NCI-H1417 (cell line): ENCODE data around the gene GRK5.

ENCODE experiments used
- DNase-seq, 3 experiments: peaks; one replicate each; lab custom pipeline; 2025; lab: John Stamatoyannopoulos, UW

Gene GRK5

GRCh38 chr10:119319161-119319919, 112.0 kb downstream of the GRK5 start:
- no peak for DNase-seq

DNA sequence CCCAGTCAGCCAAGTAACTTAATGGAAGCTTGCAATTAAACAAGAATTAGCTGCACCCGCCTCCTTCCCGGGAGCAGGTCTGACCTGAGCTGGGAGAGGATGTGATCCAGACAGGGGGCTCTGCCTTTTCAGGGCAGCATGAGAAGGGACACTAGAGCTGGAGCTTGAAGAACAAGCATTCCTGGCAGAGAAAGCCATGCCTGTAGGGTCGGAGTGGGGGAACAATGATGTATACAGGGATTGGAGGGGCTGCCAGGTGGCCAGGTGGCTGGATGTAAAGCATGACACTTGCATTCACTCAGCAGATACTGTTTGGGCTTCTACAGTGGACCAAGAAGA, 112.5 kb downstream of the GRK5 start:
- DNase-seq = no peak

GRCh38 chr10:119320981-119321380, 113.6 kb downstream of the GRK5 start:
- no peak for DNase-seq

DNA sequence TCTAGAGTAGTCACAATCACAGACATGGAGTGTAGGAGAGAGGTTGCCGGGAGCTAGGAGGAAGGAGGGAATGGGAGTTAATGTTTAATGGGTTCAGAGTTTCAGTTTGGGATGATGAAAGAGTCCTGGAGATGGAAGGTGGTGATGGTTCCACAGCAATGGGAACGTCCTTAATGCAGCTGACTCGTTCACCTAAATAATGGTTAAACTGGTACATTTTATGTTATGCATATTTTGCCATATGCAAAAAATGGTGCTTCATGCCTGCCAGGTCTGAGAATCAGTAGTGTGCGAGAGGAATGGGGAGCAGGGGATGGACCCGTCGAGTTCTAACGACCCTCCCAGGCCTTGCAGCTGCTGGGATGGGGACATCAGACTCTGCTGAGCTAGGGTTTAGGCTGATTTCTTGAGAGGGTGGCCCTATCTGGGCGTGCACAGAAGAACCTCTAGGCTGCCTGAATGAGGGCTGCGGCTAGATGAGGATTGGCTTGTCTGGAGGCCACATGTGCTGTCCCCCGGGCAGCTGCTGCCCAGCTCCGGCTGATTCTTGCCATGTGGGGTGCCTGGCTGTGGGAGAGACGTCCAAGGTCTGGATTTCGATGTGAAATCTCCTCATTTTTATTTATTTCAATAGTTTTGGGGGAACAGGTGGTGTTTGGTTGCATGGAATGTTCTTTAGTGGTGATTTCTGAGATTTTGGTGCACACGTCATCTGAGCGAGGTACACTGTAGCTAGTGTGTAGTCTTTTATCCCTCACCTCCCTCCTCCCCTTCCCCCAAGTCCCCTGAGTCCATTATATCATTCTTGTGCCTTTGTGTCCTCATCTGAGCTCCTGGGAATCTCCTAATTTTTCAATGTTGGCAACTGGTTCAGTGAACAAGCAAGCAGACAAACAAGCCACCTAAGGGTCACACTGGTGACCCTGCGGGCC, 116.0 kb downstream of the GRK5 start:
- DNase-seq = no peak

DNA sequence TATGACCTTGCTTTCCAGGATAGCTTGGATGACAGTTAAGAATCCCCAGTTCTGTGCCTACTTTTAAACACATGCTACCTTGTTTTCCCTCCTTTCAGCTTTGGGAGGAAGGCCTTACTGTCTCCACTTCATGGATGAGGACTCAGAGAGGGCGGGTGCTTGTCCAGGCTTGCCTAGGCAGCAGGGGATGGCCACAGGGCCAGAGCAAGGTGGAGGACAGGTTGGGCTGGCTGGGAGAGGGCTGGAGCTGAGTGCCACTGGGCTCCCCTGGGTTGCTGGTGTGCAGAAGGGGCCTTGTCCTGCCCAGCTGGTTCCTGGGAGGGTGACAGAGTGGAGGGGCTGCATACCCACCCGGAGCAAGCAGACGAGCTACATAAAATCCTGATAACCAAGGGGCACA, 117.8 kb downstream of the GRK5 start:
- peak in 1 of 3 experiments; percentile 1 for DNase-seq

DNA sequence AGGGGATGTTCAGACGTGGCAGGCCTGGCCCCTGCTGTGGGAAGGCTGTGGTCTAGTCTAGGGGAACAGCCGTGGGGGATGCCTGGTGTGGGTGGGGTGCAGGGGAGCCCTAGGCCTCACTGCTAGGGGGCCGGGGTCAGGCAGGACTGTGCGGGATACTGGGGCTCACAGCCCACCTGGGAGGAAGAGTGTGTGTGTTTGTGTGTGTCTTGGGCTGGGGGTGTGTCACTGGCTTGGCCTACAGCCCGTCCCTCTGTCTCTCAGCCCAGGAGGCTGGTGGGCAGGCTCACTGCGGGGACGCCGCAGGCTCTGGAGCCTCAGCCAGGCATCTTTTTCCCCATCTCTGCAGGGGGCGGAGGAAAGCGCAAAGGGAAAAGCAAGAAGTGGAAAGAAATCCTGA, 118.8 kb downstream of the GRK5 start:
- no peak for DNase-seq

DNA sequence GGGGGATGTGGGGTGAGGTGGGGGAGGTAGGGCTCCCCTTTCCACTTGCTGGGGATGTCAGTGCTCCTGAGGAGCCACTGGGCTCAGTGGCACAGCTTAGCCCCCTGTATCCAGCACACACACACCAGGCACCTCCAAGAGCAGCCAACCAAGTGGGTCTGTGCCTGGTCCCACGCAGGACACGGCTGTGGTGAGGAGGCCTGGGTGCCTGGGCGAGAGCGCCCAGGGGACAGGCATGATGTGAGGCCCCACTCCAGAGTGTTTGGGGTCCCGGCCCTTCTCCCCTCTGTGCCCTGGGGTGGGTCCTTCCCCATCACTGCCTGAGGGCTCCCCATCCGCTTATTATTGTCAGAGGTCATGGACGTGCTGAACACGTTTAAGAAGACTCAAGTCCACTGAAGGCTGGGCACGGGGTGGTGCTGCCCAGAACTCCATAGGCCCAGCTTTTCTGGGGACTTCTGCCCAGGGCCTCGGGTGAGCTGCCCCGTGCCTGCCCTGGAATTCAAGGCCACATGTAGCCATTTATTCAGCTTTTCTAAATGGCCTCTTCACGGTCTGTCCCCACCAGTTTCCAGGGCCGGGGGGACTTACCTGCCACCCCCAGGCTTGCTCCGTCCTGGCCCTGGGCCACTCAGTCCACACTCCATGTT, 119.8 kb downstream of the GRK5 start:
- no peak for DNase-seq

DNA sequence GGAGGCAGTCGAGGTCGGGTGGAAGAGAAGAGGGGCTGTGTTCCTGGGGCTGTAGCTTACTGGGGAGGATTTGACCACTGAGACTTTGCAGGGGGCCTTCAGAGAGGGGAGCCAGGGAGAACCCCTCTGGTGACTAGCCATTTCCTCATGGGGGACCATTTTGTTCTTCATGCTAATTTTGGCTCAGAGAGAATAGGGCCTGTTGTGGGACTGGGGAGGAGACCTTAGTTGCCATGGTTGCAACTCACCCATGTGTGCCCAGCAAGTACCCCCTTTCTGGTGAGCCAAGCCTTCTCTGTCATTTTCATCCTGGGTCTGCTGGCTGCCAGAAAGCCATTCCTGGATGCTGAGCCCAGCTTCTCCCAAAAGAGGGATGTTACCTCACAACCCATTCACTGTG, 120.9 kb downstream of the GRK5 start:
- DNase-seq = no peak

DNA sequence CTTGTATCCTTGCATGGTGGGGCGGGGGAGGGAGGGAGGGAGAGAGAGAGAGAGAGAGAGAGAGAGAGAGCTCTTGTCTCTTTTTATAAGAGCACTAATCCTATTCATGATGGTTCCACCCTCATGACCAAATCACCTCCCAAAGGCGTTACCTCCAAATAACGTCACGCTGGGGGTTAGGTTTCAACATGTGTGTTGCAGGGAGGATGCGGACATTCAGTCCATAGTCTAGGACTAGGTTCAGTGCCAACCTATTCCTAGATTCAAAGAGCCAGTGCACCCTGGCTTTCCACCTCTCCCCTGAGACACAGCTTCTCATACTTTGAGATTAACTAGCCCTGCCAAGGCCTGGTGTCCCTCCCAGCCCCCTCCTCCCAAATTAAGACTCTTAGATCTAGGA, 123.0 kb downstream of the GRK5 start:
- DNase-seq = no peak

- no peak for DNase-seq
Observed at GRCh38 chr10:119331061-119331460, 123.7 kb downstream of the GRK5 start.

DNA sequence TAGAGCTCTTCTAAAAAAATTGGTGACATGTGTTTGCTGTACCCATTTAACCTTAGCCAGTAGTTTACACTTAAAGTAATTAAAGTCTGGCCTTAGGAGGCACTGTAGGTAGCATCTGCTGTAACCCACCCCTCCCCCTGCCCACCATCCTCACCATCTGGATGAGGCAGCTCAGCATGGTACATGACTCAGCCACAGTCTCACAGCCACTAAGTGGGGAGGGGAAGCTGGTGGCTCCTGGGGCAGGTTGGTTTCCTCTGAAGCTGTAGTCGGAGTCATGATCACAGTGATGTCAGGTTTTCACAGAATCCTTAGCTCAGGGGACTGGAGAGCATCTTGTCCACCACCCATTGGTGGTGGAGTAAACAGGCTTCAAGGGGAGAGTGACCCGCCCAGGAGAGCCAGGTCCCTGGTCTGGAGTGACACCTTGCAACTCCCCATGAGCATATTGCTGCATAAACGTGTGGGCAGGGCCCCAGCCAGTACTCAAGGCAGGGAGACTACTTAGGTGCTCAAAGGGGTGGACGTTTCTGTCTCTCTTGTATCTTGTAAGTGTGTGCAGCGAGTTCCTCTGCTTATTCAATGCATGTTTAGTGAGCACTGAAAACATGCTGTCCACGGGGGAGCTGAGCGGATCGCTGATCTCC, 125.9 kb downstream of the GRK5 start:
- no peak for DNase-seq

GRCh38 chr10:119335671-119336353, 128.4 kb downstream of the GRK5 start:
- no peak for DNase-seq

- no peak for DNase-seq
Observed at GRCh38 chr10:119336599-119336998, 129.2 kb downstream of the GRK5 start.

DNA sequence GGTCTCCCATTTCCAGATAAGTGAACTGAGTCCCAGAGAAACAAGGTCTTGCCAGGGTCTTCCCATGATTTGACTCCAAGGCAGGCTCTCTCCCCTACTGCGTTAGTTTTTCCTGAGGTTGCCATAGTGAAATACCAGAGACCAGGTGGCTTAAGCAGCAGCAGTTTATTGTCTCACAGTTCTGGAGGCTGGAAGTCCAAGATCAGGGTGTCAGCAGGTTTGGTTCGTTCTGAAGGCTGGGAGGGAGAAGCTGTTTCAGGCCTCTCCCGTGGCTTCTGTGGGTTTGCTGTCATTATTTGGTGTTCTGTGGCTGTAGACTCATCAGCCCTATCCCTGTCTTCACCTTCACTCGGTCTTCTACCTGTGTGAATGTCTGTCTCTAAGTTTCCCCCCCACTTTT, 129.9 kb downstream of the GRK5 start:
- no peak for DNase-seq

- DNase-seq = no peak
Observed at GRCh38 chr10:119337796-119338432, 130.5 kb downstream of the GRK5 start.

- peak in 1 of 3 experiments; percentile 36 for DNase-seq
Observed at GRCh38 chr10:119339109-119339508, 131.7 kb downstream of the GRK5 start.

- no peak for DNase-seq
Observed at GRCh38 chr10:119340893-119341458, 133.6 kb downstream of the GRK5 start.

DNA sequence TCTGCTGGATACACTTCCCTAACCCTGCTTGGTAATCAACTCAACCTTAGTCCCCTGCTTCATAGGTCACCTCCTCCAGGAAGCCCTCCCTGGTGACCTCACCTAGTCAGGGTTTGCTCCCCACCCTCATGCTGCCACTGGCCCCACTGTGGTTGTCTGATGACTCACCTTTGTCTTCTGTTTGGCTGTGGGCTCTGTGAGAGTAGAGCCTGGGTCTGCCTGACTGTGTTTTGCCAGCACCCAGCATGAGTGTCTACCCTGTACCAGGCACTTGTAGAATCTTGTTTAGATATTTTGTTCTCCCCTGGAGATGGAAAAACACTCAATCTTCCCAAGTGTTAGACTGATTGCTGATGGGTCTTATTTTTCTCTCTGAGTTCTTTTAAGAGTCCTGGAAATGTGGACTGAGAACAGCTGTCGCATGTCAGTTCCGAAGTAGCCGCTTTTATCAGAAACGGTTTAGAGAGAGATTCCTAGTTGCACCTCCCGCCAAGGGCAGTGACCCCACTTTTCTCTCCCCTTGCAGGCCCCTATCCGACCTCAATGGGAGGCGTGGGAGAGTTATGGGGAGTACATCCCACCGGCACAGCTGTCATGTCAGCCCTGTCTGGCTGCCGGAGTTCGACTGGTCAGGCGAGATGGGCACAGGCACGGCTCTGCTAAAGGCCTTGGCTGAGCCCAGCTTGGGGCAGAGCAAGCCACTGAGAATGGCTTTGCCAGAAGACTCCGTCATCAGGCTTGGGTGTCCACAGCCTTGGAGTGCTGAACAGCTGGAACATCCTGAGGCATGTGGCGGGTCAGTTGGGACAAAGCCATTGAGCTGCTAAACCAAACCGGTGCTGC, 134.3 kb downstream of the GRK5 start:
- no peak for DNase-seq

DNA sequence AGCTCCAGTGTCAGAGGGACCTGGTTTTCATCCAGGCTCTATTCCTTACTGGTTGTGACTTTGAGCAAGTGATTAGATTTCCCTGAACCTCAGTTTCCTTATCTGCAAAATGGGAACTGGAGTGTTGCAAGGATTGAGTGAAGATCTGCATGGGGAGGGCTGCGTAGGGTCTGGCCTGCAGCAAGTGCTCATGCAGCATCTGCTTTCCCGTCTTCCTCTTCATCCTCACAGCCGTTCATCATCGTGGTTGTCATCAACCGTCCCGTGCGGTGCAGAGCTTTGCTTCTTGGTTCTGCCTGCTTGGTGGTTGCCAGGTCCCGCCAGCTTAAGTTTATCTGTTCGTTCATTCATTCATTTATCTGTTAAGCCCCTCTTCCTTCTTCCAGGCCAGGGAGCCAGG, 135.0 kb downstream of the GRK5 start:
- DNase-seq = no peak
